Kidney glomerular epithelial cell (primary cell): ENCODE data around the gene PLD6.
"Not testable (repeated sequence)": the region's sequence is repeated elsewhere in the genome, so short reads cannot be mapped to it uniquely, and the experiment has no call there.

Experiments
- DNase-seq: peaks from one replicate; lab custom pipeline; 2025; lab: John Stamatoyannopoulos, UW

PLD6 gene

DNA sequence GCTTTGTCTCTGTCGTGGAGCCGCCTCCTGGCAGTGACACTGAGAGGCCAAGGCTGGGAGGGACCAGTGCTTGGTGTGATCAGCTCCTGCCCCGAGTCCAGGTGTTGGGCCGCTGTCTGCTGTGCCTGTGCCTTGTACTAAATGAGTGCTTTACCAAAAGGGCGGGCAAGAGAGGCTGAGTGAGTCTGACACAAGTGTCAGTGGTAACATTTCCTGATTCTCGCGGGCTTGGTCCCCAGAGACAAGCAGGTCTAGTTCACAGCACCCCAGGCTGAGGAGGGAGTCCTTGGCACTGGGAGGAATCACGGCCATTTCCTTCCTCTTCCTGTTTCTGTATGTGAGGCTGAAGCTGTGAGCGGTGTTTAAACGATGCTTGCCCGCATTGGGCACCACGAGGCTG is 30.2 kb downstream of the PLD6 start:
- DNase-seq: no peak

DNA sequence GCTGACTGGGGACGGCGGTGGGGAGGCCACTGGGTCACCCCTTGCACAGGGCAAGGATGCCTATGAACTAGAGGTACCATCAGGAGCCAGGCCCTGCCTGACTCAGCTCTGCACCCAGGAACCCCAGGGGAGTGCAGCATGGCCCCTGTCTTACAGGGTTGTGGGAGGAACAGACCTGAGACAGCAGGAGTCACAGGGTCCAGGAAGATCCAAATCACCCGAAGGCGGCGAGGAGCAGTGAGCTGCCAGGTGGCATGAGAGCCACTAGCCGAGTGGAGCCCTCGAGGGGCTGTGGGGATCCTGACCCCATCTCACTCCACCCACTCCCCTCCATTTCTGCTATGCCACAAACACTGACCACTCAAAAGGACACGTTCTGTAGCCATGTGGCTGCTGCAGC is 30.8 kb downstream of the PLD6 start:
- no peak for DNase-seq

DNA sequence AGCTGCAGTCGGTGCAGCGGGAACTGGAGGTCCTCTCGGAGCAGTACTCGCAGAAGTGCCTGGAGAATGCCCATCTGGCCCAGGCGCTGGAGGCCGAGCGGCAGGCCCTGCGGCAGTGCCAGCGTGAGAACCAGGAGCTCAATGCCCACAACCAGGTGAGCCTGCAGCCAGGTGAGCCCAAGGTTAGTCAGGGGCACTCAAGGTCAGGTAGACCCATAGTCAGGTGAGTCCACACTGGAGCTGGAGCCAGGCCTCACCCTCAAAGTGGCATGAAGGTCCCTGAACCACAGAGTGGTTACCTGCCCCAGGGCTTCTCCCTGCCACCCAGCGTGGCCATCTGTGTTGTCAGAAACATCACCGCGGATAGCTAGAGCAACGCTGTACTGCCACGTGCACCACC is 32.2 kb downstream of the PLD6 start:
- DNase-seq: no peak

DNA sequence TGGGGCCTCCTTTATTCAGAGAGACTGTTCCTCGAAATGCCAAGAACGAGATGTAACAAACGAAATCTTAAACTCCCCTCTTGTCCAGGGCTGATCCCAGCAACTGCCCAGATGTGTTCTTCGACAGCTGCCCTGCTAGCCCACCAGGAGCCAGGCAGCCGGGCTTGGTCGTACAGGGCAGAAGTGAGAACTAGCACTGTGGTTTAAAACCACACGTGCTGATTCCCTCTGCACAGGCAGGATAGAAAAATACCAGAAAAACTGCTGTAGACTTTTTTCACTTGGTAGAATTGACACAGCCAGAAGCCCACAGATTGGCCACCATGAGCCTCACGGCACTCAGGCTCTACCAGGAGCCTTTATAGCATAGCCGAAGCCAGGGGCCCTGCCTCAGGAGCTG is 33.1 kb downstream of the PLD6 start:
- no peak for DNase-seq

DNA sequence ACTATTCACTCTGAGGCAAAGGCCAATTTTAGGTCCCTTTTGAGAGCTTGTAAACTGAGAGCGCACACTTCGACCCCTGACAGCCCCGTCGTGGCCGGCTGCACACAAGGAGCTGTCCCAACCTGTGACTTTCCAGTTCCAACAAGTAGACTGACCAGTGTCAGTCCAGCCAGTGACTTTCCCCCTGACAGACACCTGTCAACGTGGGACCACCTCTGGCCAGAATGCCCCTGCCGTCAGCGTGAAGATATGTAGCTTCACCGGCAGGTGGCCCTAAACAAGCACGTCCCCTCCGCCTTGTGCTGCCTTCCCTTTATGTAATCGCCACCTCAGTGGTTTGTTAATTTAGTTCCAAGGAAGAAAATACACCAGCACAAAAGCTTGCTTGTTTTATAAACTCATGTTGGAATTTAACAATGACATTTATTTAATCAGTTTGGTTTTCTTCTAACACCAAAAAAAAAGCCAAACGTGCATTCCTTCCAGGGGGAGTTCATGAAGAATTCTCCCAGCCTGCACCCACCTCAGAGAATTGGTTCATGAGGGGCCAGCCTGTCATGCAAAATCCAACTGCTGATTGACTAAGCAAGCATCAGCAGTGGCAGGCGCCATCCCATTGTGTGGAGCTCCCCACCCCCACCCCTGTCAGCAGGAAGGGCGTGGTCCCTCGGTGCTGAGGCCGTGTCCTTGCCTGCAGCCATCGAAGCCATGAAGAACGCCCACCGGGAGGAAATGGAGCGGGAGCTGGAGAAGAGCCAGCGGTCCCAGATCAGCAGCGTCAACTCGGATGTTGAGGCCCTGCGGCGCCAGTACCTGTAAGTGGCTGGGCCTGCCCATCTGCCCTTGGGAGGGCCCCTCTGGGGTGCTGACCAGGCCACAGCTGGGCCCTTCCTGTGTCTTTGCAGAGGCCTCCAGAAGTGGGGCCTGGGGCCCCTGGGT is 33.9 kb downstream of the PLD6 start:
- DNase-seq: no peak

DNA sequence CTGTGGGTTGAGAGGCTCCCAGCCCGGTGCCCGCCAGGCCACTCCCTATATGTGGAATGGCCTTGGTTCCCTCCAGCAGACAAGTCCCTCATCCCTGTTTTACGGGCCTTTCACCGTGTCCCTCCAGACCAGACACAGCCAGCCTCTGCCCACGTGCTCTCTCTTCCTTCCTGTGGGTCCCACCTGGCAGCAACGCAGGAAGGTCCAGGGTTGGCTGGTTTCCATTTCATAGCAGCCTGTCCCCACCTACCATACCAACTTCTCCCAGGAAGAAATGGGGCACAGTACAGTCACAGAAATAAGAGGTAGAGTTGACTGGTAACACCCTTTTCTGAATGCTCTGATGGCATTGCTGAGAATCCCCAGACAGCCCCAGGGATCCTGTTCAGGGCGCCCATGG is 34.9 kb downstream of the PLD6 start:
- DNase-seq: no peak

DNA sequence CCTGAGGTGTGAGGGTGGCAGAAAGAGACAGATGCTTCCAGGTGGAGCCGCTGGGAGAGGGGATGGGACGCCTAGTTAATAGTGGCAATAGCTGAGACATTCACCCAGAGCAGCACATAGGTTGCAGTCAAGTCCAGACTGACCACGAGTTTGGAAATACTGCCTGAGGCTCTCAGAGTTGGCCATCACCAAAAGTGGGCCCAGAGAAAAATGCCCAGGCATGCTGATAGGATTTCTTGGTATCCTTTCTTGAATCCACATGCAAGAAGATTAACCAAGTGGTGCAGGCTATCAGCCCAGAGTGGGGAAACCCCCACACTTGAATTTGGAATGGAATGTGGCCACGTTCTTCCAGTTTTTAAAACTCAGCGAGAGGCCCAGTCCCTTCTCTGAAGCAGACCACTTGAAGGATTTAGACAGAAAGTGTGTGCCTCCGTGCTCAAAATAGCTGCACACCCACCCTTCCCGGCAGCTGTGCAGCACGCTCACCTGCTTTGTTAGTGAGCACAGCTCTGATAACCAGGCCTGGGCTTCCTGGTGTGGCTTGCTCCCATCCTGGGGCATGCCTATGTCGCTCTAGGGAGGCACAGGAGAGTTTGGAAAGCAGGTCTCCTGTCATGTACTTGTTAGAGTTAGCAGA is 35.7 kb downstream of the PLD6 start:
- no peak for DNase-seq

DNA sequence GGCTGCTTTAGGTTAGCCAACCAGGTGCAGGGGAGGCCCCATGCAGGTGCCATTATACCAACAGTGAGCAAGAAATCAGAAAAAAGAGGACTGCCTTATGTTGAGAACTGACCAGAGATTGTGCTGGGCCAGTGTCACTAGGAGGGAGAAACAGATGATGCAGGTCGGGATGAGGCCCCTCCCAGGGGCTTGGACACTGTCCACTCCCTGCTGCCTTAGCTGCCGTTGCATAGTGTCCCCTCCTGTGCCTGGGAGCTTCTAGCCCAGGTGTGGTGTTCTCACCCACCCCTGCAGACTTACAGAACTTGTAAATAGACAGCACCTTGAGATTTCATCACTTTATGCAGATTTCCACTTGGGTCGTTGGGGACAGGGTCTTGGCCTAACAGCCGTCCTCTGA is 36.7 kb downstream of the PLD6 start:
- no peak for DNase-seq

DNA sequence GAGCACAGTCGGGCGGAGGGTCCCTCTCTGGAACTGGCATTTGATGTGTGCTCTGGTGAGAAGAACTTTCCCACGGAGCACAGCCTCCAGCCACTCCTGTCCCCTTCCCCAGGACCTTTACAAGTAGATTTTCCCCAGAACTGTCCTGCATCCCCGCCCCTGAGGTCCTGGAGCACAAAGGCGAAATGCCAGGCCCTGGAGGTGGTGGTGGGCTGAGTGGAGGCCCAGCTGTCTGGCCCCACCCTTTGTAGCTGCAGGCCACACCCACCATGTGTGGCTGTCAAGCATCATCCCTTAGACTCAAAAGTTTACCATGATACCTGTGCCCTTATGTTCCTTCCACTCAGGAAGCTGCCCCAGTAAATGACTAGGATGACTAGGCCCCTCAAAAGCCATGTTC is 37.7 kb downstream of the PLD6 start:
- DNase-seq: no peak

DNA sequence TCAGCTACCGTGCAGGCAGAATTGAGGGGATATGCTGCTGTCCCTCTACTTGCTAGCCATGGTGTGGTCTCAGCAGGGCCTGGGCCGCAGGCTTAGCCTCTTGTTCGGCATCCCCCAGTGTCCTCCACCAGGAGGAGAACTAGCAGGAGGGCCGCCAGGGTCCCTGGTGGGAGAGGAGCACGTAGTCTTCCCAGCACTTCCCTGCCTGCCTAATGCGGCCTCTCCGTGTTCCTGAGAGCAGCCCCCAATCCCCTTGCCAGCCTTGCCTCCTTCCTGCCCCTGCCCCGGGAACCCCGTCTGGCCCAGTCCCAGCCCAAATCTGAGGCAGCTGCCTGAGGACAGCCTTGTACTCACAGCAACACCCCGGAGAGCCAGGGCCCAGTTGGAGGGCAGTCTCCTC is 38.1 kb downstream of the PLD6 start:
- DNase-seq: no peak

DNA sequence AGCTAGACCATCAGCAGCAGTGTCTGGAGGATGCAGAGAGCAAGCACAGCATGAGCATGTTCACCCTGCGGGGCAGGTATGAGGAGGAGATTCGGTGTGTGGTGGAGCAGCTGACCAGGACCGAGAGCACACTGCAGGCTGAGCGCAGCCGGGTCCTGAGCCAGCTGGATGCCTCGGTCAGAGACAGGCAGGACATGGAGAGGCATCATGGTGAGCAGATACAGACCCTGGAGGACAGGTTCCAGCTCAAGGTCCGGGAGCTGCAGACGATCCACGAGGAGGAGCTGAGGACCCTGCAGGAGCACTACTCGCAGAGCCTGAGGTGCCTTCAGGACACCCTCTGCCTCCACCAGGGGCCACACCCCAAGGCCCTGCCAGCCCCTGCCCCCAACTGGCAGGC is 38.8 kb downstream of the PLD6 start:
- no peak for DNase-seq

DNA sequence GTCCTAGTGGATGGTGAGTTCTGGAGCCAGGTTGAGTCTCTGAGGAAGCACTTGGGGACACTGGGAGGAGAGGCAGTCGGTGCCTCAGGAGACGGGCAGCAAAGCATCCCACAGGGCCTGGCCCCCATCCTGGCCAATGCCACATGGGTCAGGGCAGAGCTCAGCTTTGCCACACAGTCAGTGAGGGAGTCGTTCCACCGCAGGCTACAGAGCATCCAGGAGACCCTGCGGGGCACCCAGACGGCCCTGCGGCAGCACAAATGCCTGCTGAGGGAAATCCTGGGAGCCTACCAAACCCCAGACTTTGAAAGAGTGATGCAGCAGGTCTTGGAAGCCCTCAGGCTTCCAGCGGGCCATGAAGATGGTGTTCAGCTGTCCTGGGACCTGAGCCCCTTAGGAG is 39.7 kb downstream of the PLD6 start:
- DNase-seq: no peak

DNA sequence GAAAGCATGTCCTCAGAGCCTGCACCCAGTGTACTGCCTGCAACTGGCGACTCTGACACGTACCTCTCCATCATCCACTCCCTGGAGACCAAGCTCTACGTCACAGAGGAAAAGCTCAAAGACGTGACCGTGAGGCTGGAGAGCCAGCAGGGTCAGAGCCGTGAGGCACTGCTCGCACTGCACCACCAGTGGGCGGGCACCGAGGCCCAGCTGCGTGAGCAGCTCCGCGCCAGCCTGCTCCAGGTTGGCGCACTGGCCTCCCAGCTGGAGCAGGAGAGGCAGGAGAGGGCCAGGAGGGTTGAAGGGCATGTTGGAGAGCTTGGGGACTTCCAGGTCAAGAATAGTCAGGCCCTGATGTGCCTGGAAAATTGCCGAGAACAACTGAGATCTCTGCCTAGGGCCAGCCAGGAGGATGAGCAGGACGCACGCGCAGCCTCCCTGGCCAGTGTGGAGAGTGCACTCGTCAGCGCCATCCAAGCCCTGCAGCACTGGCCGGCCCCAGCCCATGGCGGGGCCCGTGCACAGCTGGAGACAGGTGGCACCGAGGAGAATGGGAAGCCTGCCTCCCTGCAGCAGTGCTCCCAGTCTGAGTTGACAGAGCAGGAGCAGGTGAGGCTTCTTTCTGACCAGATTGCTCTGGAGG is 40.3 kb downstream of the PLD6 start:
- DNase-seq: no peak

DNA sequence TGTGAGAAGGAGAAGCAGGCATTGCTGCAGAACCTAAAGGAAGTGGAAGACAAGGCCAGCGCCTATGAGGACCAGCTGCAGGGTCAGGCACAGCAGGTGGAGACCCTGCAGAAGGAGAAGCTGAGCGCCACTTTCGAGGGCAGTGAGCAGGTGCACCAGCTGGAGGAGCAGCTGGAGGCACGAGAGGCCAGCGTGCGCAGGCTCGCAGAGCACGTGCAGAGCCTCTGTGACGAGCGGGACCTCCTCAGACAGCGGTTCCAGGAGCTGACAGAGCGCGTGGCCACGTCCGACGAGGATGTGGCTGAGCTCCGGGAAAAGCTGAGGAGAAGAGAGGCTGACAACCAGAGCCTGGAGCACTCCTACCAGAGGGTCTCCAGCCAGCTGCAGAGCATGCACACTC is 41.5 kb downstream of the PLD6 start:
- no peak for DNase-seq

DNA sequence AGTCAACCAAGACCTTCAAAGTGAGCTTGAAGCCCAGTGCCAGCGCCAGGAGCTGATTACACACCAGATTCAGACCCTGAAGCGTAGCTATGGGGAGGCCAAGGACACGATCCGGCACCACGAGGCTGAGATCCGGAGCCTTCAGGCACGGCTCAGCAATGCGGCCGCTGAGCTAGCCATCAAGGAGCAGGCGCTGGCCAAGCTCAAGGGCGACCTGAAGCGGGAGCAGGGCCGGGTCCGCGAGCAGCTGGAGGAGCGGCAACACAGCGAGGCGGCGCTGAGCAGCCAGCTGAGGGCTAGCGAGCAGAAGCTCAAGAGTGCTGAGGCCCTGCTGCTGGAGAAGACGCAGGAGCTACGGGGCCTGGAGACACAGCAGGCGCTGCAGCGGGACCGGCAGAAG is 42.0 kb downstream of the PLD6 start:
- DNase-seq: no peak

DNA sequence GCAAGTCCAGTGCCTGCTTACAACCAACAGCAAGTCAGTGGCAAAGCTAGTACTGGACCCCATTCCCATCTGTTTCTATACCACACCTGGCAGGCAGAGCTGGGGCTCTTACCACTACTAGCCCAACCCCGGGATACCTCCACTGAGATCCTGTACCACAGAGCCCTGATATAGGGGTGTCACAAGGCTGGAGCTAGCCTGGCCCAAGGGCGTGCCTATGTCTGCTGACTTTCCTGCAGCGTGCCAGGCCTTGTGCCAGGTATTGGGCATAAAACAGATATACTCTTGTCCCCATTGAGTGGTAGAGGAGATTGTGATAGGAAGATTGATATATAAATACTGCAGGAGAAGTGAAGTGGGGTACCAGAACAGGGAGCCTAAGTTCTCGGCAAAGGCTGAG is 44.4 kb downstream of the PLD6 start:
- no peak for DNase-seq

DNA sequence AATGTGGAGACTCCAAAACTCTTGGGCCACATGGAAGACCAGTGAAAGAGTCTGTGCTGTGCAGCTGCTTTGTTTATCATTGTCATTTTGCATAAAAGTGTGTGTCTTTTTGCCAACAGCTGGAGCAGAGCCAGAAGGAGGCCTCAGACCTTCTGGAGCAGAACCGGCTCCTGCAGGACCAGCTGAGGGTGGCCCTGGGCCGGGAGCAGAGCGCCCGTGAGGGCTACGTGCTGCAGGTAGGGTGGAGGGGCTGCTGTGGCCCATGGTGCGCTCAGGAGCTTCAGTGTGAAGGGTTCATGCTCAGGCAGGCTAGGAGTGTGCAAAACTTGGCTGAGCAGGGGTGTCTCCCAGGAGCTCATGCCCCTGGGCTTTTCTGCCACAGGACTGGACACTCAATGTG is 45.0 kb downstream of the PLD6 start:
- DNase-seq: no peak

DNA sequence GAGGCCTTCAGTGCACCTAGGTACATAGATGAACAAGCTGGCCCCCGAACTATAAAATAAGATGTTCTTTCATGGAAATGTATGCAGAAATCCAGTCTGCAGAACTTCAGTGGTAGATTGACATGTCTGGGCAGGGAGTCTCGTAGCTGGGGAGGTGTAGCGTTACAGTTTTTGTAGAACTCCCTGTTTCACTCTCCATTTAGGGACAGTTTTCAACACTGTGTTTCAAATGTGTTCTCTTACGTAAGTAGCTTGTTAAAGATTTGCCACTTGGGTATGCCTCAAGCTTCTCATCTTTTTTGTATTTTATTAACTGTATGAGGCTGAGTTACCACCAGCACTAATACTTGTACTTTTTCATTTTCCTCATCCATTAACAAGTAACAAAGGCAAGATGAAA is 46.6 kb downstream of the PLD6 start:
- no peak for DNase-seq

DNA sequence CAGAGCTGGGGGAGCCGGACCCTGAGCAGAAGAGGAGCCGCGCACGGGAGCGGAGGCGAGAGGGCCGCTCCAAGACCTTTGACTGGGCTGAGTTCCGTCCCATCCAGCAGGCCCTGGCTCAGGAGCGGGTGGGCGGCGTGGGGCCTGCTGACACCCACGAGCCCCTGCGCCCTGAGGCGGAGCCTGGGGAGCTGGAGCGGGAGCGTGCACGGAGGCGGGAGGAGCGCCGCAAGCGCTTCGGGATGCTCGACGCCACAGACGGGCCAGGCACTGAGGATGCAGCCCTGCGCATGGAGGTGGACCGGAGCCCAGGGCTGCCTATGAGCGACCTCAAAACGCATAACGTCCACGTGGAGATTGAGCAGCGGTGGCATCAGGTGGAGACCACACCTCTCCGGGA is 47.6 kb downstream of the PLD6 start:
- DNase-seq: not testable (repeated sequence)

DNA sequence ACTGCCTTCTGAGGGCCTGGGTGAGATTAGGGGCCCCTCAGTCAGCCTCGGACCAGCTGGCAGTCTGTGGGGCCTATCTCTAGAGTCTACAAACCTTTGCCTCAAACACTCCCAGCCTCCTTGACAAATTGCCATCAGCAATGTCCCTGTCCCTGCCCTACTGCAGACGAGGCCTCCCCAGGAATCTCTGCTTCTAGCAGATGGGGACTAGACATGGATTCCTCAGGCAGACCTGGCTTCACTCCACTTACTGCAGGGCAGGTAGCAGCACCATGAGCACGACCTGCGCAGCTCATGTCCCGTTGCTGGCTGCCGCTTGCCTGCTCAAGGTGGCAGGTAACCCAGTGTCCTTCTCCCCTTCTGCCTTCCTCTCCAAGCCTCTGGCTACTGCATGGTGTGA is 49.1 kb downstream of the PLD6 start:
- DNase-seq: no peak

DNA sequence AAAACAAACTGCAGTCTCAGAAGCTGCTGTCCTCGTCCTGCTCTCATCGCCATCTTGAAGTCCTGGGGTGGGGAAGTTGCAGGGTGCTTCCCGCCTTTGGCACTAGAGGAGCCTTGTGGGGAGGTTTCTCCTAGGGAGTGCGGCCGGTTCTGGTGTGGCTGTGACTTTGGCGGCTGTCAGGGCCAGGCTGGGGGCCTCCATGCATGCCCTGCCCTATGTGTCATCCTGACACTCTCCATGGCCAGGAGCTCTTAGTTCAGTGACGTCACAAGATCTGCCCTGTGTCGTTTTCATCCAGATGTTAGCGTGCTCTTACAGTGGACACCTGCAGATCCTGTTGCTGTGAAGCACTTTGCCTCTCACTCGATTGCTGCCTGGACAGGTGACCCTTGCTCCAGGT is 49.6 kb downstream of the PLD6 start:
- no peak for DNase-seq

DNA sequence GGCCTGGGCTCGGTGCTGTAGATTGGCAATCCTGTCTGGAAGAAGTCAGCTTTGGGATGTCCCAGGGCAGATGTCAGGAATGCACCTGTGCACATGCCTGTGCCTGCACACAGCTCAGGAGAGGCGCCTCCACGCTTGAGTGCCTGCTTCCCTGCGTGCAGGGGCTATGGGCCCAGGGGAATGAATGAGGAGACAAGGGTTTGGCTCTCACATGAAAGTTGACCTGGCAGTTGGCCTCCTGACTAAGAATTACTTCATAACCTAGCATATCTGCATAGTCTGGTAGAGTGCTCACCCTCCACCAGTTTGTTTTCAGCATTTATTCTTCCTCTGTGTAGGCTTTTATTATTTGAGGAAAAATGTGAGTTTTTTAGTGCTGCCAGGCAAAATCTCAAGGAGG is 50.0 kb downstream of the PLD6 start:
- peak; percentile 66 for DNase-seq

DNA sequence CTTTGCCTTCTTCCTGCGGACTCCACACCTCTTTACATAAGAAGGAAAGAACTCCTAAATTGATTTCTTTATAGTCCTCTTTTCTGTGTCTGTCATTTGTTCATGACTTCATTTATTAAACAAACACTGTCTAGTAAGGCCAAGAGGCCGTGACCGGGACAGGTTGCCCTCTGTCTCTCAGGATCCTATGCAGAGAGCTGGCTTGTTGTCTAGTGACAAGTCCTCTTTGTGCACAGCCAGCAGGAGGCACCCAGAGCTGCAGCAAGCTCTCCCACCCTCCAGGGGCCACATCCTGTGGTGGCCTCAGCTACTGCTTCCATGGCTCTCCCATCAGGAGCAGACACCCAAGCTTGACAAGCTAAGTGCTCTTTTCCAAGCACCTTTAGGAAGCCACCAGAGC is 50.6 kb downstream of the PLD6 start:
- DNase-seq: no peak
